ENCODE measurements around the gene DBNDD2. TPM values are rescaled to one million over a fixed set of nuclear protein-coding genes. Genes with fewer than 3 reads are reported as not detected.

Gene DBNDD2
- total RNA-seq, 4 donors from 2014 or later: 12.1 to 47.4 (median 20.9) TPM

- DNase-seq: peak; percentile 98 to 99
- Histone ChIP-seq H3K9me3 (no peaks in the 10 kb centered on the region), H3K4me3 (replicated peaks in 1 of 3) (peak within 1 kb of the TSS; percentile 37 to 55 (median 46)), H3K27ac (peak within 1 kb of the TSS; percentile 89 to 95 (median 89)), H3K27me3 (no peaks in the 10 kb centered on the region), H3K36me3 (peaks cover 23 to 24% of the 10 kb centered on the region in 2 donors), H3K4me1 (peaks cover 20 to 33% of the 10 kb centered on the region in 2 donors)
- 0% methylated on average over 23 to 31 of the region's 55 CpGs for WGBS, 2 donors
- peak; percentile 83 to 98 (median 87) for TF ChIP-seq CTCF (IDR thresholded peaks at IDR 0.05)
- TF ChIP-seq POLR2A (IDR thresholded peaks at IDR 0.05): peak; percentile 6 to 95
- intact Hi-C loops (cut with DNase I): no loop called here
Observed at GRCh38 chr20:45362804-45363610, 45.1 kb upstream of the DBNDD2 start, which contains the start of gene SYS1. TSS of gene SYS1 (plus strand) at chr20:45363156. CDS start at chr20:45363532, 376 bp downstream.

- no peak for DNase-seq
- Histone ChIP-seq H3K27ac (peak overlapping the region in 2 of 3 donors; percentile 89), H3K27me3 (no peaks in the 10 kb centered on the region), H3K4me1 (peaks cover 13 to 25% of the 10 kb centered on the region in 2 donors), H3K36me3 (peaks cover 23 to 27% of the 10 kb centered on the region in 2 donors), H3K9me3 (no peaks in the 10 kb centered on the region), H3K4me3 (replicated peaks in 1 of 3) (peak overlapping the region; percentile 37 to 55 (median 46))
- no peak for TF ChIP-seq CTCF (IDR thresholded peaks at IDR 0.05)
- WGBS, 2 donors: 40 to 43% methylated on average over 10 to 12 of the region's 23 CpGs
- intact Hi-C loops (cut with DNase I): no loop called here
Observed at GRCh38 chr20:45363611-45364492, 44.2 kb upstream of the DBNDD2 start.

- DNase-seq: no peak
- 91 to 98% methylated on average over 5 of the region's 5 CpGs for WGBS, 2 donors
- intact Hi-C loops (cut with DNase I): no loop called here
Observed at GRCh38 chr20:45365444-45365970, 42.6 kb upstream of the DBNDD2 start.

GRCh38 chr20:45366192-45366591 is 41.9 kb upstream of the DBNDD2 start:
- H3K4me3 ChIP-seq (replicated peaks in 1 of 3): no peak overlapping the region
- peaks cover 23 to 27% of the 10 kb centered on the region in 2 donors for H3K36me3 ChIP-seq
- no peak for DNase-seq
- H3K9me3 ChIP-seq: no peaks in the 10 kb centered on the region
- no peak for TF ChIP-seq POLR2A (IDR thresholded peaks at IDR 0.05)
- no peak for TF ChIP-seq CTCF (IDR thresholded peaks at IDR 0.05)
- no peaks in the 10 kb centered on the region for H3K27me3 ChIP-seq
- intact Hi-C loops (cut with DNase I): no loop called here
- peaks cover 12 to 13% of the 10 kb centered on the region in 2 donors for H3K4me1 ChIP-seq
- H3K27ac ChIP-seq: no peak overlapping the region
- WGBS, 2 donors: 83% methylated on average over 1 of the region's 1 CpG

More at GRCh38 chr20:45365444-45365970, 42.6 kb upstream of the DBNDD2 start:
- Histone ChIP-seq H3K4me1 (peaks cover 12 to 13% of the 10 kb centered on the region in 2 donors), H3K4me3 (replicated peaks in 1 of 3) (no peak overlapping the region), H3K27me3 (no peaks in the 10 kb centered on the region), H3K36me3 (peaks cover 23 to 27% of the 10 kb centered on the region in 2 donors), H3K27ac (no peak overlapping the region), H3K9me3 (no peaks in the 10 kb centered on the region)
- TF ChIP-seq CTCF (IDR thresholded peaks at IDR 0.05) (no peak), POLR2A (IDR thresholded peaks at IDR 0.05) (no peak)

Measured in thyroid gland (tissue), 4 donors.